Measurements from ENCODE around the gene TLR8.

The TLR8 gene

DNA sequence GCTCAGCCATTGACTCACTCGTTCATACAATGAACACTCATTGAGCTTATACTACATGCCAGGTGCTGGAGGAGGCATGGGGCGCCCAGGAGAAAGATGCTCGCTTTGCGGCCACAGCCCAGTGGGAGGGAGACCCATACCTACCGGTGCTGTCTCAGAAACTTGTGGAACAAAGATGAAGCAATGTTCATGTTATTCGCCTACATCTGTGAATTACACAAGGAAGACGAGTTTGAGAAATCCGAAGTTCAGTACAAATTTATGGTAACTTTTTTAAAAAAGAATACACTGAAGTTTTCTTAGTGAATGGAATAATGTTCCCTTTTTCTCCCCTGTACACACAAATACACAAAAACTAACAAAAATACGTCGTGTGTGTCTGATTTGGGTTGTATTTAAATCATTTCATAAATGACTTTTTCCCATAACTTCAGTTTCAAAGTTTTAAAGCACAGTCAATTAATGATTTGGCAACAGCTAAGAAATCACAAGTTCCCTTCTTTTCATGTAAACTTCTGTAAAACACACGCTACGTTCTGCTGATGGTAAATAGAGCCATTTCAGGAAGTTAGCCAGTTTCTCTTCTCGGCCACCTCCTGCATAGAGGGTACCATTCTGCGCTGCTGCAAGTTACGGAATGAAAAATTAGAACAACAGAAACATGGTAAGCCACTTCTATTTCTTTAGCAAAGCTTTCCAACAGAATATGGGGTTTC lies at the start of gene TLR8:
Gene TLR8, plus strand, starts transcription at position 575 of the 716 bp plus-strand sequence. Its CDS starts 87 bp downstream, at position 662.
- DNase-seq (ENCODE audit: low read depth) = no peak

DNA sequence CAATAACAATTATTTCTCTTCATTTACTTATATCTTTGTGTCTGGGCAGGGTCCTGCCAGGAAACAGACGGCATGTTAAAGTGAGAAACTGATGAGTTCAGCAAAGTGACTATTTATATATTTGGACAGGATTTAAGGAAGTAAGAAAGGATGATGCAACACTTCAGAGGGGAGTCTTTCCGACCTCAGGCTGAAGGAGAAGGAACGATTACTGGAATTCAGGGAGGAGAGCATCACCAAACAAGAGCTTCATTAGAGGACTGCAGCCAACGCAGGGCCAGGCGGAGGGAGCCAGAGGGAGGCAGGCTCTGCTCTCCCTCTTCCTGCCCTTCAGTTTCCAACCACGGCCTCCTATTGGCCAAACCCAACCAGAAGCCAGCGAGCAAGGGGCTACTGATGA lies 41.1 kb upstream of the TLR8 start:
- no peak for DNase-seq (ENCODE audit: low read depth)

DNA sequence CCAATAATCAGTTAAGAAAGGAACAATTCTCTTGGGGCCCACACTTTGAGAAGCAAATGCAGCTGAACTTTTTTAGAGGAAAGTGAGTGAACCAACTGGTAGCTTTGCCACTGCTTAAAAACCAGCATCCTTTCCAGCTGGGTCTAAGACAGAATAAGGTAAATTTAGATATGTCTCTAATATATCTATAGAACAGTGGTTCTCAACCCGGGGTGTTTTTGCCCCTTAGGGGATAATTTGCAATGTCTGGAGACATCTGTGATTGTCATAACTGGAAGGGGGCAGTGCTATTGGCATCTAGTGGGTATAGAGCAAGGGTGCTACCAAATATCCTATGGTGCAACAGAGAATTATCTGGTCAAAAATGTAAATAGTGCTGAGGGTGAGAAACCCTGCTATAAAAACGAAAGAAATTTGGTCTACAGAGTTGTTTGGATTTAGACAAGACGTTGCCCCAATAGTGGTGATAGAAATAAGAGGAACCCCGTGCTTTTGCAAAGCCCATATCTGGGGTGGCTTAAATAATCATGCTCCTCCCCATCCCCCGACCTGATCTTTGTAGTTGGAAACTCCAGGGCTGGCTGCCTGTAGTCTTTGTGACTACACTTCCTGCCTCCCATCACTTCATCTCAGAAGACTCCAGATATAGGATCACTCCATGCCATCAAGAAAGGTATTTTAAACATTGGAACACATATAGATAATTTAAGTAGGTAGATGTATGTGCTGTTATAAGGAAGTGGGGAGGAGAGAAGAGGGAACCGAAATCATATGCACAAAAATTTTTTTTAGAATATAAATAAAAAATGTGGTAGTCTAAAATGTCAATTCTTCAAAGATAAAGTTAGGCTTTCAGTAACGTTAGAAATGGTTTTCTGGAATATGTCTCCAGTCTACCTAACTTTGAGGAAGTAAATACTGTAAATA lies 39.7 kb upstream of the TLR8 start, which contains the start of gene TLR7:
Gene TLR7, plus strand, starts transcription at position 622 of the 927 bp plus-strand sequence. CDS start 507 bp downstream, outside the sequence.
- DNase-seq (ENCODE audit: low read depth) = no peak

DNA sequence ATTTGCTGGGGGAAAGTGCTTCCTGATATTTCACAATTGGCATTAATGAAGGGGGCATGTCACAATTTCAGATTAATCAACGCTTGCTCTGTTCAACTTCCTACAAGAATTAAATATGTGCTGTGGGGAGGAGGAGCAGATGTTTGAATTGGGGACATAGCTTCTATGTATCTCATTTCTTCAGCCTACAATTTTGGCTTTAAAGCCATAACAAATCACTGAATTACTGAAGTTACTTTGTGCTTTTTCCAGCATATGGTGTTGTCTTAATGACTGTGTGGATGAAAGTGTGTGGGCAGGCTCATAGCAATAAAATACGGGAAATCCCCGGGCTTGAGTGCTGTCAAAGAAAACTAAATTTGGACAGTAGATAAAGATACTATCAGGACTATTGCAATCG lies 38.7 kb upstream of the TLR8 start:
- DNase-seq (ENCODE audit: low read depth) = no peak

DNA sequence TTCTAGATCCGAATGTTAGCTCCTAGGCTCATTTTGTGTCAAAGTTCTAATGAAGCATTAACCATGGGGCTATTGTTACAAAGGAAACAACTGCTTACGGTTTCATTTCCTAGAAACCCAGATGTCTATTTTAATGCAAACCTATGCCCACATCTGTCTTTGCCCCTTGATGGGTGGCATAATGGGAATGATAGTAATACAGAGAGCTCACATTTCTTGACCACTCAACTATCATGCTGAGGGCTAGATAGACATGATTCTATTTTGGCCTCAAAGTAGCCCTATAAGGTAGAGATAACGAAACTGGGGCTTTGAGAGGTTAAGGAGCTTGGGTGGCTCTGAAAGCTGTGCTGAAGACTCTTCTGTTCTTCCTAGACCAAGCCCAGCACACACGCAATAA lies 37.7 kb upstream of the TLR8 start:
- no peak for DNase-seq (ENCODE audit: low read depth)

DNA sequence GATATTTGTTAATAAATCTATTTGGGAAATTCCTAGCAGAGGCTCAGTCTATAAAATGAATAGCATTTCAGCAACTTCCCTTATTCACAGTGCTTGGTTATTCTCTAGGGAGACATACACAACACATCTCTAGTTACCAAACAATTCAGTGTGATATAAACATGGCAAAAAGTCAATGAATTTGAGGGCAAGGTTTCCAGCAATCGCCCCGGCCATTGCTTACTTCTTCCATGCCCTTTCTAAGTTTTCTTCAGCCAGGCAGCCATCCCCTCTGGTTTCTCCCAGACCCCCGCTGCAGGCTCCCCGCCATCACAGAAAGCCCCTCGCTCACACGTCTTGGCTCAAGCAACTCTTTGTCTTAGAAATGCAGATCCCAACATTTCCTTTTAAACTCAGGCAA lies 35.2 kb upstream of the TLR8 start:
- no peak for DNase-seq (ENCODE audit: low read depth)

DNA sequence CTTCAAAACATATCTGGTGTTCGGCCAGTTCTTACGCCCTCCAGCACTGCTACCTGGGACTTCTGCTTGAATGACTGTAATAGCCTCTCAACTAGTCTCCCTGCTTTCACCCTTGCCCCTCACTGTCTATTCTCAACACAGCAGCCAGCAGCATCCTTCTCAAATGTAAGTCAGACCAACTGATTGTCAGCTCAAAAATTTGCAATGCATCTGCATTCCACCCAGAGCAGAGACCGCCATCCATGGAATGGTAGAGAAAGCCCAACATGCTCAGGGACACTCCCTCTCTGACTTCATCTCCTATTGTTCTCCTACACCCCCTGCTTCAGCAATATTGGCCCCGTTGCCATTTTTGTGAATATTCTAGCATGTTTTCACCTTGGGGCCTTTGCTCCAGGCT lies 33.7 kb upstream of the TLR8 start:
- DNase-seq (ENCODE audit: low read depth) = no peak

DNA sequence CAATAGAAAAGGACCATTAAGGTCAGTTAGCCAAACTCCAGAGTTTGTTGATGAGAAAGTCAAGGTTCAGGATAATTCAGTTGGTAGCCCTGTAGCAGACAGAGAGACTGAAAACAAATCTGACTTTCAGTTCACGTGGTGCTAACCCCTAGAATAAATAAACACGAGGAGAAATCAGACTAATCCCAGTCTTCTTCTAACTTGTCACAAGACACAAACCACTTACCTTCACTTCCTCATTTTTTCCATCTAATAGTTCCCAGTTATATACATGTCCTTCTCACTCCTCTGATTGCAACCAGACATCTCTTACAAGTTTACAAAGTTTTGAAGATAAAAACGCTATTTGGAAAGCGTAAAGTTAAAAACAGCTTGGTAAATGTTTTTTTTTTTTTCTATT lies 31.8 kb upstream of the TLR8 start:
- DNase-seq (ENCODE audit: low read depth) = no peak

DNA sequence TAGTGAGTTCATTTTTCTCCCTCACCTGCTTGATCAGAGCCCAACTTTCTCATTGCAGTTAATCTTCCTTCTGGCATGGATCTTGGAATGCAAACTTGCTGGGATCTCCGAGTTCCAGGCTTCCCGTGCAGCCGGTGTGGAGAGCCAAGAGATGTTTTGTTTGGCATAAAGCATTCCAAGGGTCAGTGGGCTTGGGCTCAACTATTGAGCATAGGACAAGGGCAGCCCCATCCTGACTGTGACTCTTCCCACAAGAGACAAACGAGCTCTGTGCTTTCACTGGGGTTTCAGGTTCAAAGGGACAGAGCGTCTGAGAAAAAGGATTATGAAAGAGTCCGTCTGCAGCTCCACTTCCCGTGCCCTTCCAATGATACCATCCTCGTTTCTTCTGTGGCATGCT lies 29.0 kb upstream of the TLR8 start:
- no peak for DNase-seq (ENCODE audit: low read depth)

DNA sequence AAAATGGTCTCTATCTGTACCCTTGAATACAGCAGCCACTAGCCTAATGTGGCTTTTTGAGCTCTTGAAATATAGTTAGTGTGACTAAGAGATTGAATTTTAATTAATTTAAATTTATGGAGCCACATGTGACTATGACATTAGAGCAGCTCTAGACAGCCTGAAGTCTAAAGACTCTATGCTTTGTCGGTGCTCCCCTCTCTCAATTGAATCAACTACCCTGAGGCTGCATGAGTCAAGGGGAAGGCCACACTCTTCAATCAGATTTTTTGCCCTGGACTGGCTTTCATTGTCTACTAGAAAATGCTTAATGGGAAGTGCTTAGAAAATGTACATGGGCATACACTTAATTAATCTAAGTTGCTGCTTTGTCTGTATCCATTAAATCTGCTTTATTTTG lies 27.9 kb upstream of the TLR8 start:
- DNase-seq (ENCODE audit: low read depth) = no peak

DNA sequence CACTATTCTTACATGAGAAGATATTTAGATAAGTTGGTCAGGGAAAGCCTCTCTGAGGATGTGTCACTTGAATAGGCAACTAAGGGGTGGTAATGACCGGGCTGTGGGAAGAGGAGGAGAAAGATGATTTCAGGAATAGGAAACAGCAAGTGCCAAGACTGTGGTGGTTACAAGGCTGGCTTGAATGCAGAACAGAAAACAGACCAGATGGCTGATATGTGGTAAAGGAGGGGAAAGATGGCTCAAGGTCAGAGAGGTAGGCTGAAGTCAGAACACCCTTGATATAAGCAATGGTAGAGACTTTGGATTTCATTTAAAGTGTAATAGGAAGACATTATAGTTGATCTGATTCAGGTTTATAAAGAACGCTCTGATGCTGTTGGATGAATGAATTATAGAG lies 24.5 kb upstream of the TLR8 start:
- DNase-seq (ENCODE audit: low read depth) = no peak

DNA sequence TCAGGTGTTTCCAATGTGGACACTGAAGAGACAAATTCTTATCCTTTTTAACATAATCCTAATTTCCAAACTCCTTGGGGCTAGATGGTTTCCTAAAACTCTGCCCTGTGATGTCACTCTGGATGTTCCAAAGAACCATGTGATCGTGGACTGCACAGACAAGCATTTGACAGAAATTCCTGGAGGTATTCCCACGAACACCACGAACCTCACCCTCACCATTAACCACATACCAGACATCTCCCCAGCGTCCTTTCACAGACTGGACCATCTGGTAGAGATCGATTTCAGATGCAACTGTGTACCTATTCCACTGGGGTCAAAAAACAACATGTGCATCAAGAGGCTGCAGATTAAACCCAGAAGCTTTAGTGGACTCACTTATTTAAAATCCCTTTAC lies 20.9 kb upstream of the TLR8 start:
- DNase-seq (ENCODE audit: low read depth) = no peak

DNA sequence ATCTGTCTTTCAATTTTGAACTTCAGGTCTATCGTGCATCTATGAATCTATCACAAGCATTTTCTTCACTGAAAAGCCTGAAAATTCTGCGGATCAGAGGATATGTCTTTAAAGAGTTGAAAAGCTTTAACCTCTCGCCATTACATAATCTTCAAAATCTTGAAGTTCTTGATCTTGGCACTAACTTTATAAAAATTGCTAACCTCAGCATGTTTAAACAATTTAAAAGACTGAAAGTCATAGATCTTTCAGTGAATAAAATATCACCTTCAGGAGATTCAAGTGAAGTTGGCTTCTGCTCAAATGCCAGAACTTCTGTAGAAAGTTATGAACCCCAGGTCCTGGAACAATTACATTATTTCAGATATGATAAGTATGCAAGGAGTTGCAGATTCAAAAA lies 19.9 kb upstream of the TLR8 start:
- no peak for DNase-seq (ENCODE audit: low read depth)

DNA sequence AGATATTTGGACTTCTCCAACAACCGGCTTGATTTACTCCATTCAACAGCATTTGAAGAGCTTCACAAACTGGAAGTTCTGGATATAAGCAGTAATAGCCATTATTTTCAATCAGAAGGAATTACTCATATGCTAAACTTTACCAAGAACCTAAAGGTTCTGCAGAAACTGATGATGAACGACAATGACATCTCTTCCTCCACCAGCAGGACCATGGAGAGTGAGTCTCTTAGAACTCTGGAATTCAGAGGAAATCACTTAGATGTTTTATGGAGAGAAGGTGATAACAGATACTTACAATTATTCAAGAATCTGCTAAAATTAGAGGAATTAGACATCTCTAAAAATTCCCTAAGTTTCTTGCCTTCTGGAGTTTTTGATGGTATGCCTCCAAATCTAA lies 19.3 kb upstream of the TLR8 start:
- DNase-seq (ENCODE audit: low read depth) = no peak

DNA sequence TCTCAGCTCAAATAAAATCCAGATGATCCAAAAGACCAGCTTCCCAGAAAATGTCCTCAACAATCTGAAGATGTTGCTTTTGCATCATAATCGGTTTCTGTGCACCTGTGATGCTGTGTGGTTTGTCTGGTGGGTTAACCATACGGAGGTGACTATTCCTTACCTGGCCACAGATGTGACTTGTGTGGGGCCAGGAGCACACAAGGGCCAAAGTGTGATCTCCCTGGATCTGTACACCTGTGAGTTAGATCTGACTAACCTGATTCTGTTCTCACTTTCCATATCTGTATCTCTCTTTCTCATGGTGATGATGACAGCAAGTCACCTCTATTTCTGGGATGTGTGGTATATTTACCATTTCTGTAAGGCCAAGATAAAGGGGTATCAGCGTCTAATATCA lies 18.7 kb upstream of the TLR8 start:
- no peak for DNase-seq (ENCODE audit: low read depth)

DNA sequence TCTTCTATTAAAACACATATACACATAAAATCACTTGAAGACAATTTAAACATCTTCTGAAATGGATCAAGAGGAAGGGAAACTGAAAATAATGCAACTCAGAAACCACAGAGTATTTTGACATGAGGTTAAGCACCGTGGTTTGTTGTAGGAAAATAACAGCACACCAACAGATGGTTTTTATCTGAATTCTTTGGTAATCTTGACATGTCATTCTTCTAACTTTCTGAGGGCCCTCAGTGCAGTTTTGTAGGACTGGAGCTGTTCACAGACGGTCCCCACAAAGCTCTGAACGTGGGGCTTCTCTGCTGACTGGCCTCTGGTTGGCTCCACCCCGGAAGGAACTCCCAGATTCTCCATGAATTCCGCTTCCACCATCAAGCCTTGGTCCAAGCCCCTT lies 16.0 kb upstream of the TLR8 start:
- DNase-seq (ENCODE audit: low read depth) = no peak

DNA sequence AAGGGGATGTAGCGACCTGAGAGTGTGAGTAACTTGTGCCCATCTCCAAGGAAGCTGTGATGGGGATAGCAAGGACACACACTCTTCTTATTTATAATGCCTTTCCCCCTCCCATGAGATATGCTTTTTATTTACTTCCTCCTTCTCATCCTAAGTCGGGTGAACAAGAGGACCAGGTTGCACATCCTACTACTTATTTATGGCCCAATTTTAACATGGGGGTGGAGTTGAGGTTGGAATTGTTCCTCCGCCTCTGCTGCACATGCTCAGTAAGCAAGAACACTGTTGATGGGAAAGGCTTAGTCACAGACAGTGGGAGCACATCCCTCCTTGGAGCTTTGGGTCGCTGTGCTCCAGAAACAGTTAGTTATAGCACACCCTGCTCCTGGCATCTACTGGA lies 15.2 kb upstream of the TLR8 start:
- no peak for DNase-seq (ENCODE audit: low read depth)

DNA sequence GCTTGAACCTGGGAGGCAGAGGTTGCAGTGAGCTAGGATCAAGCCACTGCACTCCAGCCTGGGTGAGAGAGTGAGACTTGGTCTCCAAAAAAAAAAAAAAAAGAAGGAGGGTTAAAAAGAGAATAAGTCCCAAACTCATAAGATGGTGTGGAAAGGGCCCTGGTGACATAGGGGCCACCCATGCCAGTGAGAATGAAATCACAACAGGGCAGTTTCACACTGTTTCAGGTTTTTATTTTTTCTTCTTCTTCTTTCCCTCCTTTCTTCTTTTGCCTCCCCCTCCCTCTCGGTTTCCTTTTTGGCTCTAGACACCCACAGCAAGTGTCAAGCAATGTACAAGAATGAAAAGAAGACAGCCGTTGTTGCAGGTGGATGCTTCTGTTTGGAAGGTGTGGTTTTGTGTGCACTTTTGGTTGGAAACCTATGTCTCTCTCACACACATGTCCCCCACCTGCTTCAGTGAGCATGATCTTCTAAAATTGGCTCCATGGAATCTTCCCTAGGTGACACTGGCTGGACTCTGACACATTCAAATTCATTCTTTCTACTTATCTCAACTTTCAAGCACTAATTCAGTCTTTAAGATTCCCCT lies 14.4 kb upstream of the TLR8 start:
- no peak for DNase-seq (ENCODE audit: low read depth)

DNA sequence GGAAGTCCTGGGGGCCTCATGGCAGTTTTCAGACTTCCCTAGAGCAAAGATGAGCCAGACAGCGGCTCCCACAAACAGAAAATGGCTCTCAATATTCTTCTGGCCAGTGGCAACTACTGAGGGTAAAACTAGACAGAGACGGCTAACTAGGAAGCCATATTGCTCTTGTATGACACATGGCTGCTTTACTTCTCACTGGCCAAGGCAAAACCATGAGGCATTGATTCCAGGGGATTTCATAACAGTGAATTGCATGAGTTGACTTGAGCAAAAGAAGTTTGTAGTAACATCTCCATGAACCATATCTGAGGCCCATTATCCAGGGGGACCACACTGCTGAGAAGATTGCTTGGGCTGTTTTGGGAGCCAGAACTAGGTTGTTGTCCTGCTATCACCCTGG lies 13.7 kb upstream of the TLR8 start:
- DNase-seq (ENCODE audit: low read depth) = no peak

DNA sequence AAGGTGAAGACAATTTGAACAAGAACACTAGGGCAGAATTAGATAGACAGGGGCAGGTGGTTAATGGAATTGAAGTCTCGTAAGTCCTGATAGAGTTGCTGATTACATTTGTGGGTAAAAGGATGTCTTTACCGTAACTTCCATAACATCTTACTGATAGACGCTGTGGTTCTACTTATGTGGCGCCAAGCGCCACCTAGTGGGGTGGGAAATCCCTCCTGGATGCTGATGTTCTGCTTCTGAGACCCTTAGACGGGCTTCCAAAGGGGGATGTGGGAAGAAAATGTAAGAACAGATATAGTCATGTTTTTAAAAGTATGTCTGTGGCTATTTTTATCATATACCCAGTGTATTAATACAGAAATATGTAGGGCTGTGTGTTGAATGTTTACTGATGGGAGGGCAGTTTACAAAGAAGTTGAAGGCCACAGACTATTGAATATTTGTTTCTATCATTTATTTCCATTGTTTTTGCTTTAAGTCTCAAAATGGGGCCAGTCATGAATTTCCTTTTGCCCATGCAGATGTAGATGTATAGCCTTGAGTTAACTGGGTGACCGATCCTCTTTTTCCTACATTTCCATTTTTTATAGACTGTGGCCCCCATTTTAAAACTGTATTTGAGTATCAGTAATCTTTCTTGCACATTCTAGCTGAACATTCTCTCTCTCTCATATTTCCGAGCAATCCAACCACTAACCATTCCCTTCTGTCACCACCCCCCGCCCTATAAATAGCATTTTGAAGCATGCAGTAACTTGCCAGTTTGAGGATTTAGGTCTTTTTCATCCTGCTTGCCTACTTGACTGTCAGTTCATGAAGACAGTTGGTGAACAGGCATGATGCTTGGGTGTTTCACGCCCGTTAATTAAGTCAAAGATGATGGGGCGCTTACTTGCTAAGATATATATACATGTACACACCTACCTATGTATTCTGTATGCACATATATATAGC lies 12.1 kb upstream of the TLR8 start:
- DNase-seq (ENCODE audit: low read depth) = no peak

DNA sequence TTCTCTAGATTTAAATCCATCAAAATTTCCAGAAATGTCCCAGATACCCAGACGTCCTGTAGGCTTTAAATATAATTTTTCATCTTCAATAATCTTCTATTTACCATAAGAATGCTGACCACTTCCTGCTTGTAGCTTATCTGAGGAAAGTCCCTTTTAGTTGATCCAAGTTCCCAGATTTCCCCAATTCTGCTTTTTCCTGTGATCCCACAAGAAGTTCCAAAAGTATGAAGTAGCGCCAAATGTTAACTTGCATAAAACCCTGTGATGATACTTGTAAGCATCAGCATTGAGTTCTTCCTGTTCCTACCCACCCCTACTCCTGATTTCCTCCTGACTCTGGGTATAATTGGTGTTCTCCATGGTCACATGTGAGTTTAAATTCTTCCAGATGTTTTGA lies 10.6 kb upstream of the TLR8 start:
- no peak for DNase-seq (ENCODE audit: low read depth)

DNA sequence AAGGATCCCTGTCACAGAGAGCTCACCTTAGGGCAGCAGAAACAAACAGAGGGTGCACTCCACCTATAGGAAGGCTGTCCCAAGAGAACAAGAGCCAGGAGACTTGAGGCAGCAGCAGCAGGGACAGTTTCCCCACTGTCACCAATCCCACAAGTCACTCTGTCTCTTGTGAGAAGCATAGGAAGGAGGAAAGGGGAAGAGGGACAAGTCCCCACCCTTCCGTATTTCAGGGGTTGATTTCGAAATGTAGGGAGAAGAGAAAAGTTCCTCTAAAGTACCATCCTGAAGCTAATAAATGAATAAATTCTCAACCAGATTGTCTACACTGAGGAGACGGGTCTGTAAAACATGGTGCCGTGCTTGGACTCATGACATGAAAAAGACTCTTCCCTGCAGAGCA lies 9.5 kb upstream of the TLR8 start:
- no peak for DNase-seq (ENCODE audit: low read depth)

Measured in GM04503 (cell line).